Measurements from ENCODE around the gene MLLT3. TPM values are rescaled to one million over a fixed set of nuclear protein-coding genes. Genes with fewer than 3 reads are reported as not detected.

MLLT3 gene
- total and polyA plus RNA-seq, 2 of the 8 experiments (the other 6 are each of a cell fraction or from before 2014, with no cell fraction given) = 5.9 to 9.6 TPM

DNA sequence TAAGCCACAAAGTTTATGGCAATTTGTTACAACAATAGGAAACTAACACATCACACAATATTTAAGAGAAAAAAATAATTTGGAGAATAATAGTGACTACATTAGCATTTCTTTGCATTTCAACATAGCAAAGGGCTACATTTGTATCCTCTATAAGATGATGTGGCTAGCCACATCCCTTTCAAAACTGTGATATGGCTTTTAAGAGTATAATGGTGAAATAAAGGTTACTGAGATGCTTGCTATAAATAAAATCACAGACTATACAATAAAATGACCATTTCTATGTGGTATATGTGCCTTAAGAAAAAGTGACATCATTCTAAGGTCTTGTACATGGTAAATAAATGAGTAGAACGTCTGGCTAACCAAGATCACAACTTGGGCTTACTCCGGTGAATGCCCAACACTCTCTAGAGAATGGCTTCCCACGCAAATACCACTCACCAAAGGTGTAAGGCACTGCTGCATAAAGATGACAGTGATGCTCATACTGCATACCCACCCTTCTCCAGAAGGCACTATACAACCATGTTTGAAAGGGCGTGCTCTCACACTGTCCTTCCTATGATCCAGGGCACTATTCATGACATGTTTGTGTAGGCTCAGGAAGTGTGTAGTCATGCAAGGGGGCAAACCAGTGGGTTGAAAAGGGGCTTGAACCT, 286.5 kb downstream of the MLLT3 start:
- Histone ChIP-seq H2BK120ac (replicated peaks; ENCODE audit: low read depth, low read length) (no peak overlapping the region), H3K79me1 (ENCODE audit: low read depth, low read length) (no peaks in the 10 kb centered on the region), H2BK5ac (ENCODE audit: low read depth, low read length) (no peak overlapping the region), H3K14ac (ENCODE audit: insufficient read length) (no peak overlapping the region), H3K36me3 (ENCODE audit: control insufficient read depth in 2 of 4, insufficient read depth in 4 of 4, low read length in 3 of 4) (no peaks in the 10 kb centered on the region), H4K8ac (ENCODE audit: extremely low read depth, insufficient read depth, low read length) (no peak overlapping the region), H4K91ac (replicated peaks; ENCODE audit: insufficient read length, low read length) (no peak overlapping the region), H3K9me3 (ENCODE audit: insufficient read depth in 2 of 2, low read depth in 1 of 2, low read length in 1 of 2) (no peaks in the 10 kb centered on the region), H3K9ac (replicated peaks in 1 of 4; ENCODE audit: extremely low read depth in 1 of 4, low read depth in 3 of 4, low read length in 3 of 4) (no peak overlapping the region), H3K4ac (replicated peaks; ENCODE audit: insufficient read length, low read depth, low read length) (no peak overlapping the region), H2AK5ac (ENCODE audit: low read depth, low read length) (no peak overlapping the region), H3K4me2 (ENCODE audit: insufficient read depth in 1 of 2, low read depth in 2 of 2, low read length in 2 of 2) (no peak overlapping the region), H3K27me3 (replicated peaks in 1 of 4; ENCODE audit: control insufficient read depth in 3 of 4, extremely low read depth in 1 of 4, insufficient read depth in 3 of 4, low read length in 3 of 4) (no peaks in the 10 kb centered on the region), H3K4me3 (ENCODE audit: extremely low read depth in 1 of 4, insufficient read depth in 2 of 4, low read depth in 3 of 4, low read length in 4 of 4) (no peak overlapping the region), H3K18ac (ENCODE audit: extremely low read depth, low read length) (no peak overlapping the region), H4K20me1 (replicated peaks in 1 of 2; ENCODE audit: control insufficient read depth in 1 of 2, insufficient read depth in 2 of 2, low read length in 2 of 2) (no peaks in the 10 kb centered on the region), H3K23me2 (ENCODE audit: low read depth, low read length) (no peaks in the 10 kb centered on the region), H3K23ac (ENCODE audit: insufficient read length) (no peak overlapping the region), H2AFZ (ENCODE audit: low read length) (no peak overlapping the region), H3K4me1 (replicated peaks in 1 of 4; ENCODE audit: control insufficient read depth in 3 of 4, insufficient read depth in 4 of 4, low read length in 3 of 4) (peaks cover 2 to 11% (median 5%) of the 10 kb centered on the region in 4 experiments; a peak in 4 of 7 replicates), H2BK20ac (ENCODE audit: low read length) (no peak overlapping the region), H2BK12ac (ENCODE audit: low read depth, low read length) (no peak overlapping the region), H4K5ac (ENCODE audit: insufficient read length, low read depth, low read length) (no peak overlapping the region), H3K79me2 (ENCODE audit: control insufficient read depth in 1 of 2, insufficient read depth in 2 of 2, low read length in 2 of 2) (no peaks in the 10 kb centered on the region), H3K56ac (replicated peaks; ENCODE audit: insufficient read length, low read depth, low read length) (no peak overlapping the region), H3K27ac (ENCODE audit: low read depth, low read length) (no peak overlapping the region), H2BK15ac (ENCODE audit: low read length) (no peak overlapping the region)
- CTCF ChIA-PET (ENCODE audit: partially characterized antibody) = interaction anchor here (1.0 kb wide), 1 partner anchor 64 kb away, joined by 4 read pairs; no protein-coding TSS in a partner anchor
- POLR2A ChIA-PET (ENCODE audit: partially characterized antibody) = no interaction called here
- TF ChIP-seq TBP (IDR thresholded peaks at IDR 0.05; ENCODE audit: low read depth, low read length) (no peak), ZNF274 (IDR thresholded peaks at IDR 0.05; ENCODE audit: borderline replicate concordance, extremely low read depth, low read length) (no peak), JUND (IDR thresholded peaks at IDR 0.05; ENCODE audit: low read length) (no peak)
- no peak for DNase-seq (ENCODE audit: low read depth in 1 of 2, low spot score in 2 of 2)
- 89% methylated on average over 4 of the region's 4 CpGs; no CpG with 5 or more reads in 1 of the 2 experiments for whole genome bisulfite sequencing, 2 experiments (ENCODE audit: extremely low coverage in 1 of 2, insufficient coverage in 1 of 2, insufficient read length in 1 of 2, insufficient replicate concordance in 2 of 2, low coverage in 1 of 2, low lambda C conversion rate in 2 of 2, missing lambda C conversion rate in 1 of 2)
- no peak for FAIRE-seq

Measured in H1 (cell line).